HG02588 (cell line): ENCODE data around the gene SCNN1B.

ENCODE experiments used
- ATAC-seq: cut with Tn5 transposase; IDR thresholded peaks from one replicate; pipeline ENCODE4 v1.9.1; 2021; ENCODE audit warnings: mild to moderate bottlenecking, moderate library complexity; ENCODE audit not compliant: unreplicated experiment

Gene SCNN1B

DNA sequence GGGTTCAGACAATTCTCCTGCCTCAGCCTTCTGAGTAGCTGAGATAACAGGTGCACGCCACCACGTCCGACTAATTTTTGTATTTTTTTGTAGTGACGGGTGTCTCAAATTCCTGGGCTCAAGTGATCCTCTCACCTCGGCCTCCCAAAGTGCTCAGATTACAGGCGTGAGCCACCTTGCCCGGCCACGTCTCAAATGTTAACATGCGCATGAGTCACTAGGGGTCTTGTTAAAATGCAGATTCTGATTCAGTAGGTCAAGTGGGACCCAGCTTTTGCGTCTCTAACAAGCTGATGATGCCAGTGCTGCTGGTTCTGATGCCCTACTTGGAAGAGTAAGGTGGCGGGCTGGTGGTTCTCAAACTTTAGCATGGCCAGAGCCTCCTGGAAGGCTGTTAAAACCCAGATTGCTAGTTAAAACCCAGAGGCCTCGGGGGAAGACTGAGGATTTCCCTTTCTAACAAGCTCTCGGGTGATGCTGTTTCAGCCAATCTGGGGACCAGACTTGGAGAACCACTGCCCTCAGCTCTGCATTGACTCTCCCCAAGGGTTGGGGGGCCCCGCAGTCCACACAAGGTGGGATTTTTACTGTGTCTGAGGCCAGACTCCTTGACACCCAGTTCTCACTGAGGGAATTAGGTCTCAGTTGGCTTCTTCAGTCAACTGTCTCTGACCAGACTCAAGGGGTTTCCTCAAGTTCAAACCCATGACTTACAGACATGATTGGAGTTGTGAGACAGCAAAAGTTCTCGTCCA, 17.9 kb downstream of the SCNN1B start:
- no peak for ATAC-seq

DNA sequence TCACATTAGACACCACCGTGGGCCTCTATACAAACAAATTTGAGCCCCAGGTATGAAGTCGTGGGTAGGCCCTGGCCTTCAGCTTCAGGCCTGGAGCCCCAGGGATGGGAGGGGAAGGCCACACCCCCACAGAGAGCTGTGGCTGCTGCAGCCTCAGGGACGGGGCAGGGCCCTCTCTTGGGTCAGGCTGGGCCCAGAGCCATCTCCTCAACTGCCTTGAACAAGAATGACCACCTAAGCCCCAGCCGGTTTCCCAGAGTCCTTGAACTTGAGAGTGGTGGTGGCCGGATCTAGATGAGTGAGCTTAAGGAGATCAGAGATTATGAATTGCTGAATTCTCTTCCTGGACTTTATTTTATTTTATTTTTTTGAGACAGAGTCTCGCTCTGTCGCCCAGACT, 18.6 kb downstream of the SCNN1B start:
- no peak for ATAC-seq

DNA sequence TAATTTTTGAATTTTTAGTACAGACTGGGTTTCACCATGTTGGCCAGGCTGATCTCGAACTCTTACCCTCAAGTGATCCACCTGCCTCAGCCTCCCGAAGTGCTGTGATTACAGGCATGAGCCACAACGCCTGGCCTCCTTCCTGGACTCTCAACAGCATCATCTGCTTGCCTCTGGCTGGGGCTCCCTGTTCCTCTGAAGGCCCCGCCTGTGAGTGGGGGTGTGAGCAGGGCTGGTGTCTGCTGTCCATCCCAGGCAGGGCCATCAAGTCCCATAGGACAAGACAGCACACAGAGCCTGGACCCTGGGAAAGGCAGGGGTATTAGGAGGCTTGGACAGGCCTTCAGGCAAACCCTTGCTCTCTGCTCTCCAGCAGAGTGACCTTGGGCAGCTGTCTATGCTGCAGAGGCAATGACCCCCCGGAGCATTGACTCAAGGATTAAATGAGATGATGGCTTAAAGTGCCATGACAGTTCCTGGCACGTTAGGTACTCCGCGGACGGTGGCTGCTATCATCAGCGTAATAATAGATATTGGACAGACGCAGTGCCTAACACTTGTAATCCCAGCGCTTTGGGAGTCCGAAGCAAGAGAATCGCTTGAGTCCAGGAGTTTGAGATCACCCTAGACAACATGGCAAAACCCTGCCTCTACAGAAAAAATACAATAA, 19.2 kb downstream of the SCNN1B start:
- no peak for ATAC-seq

DNA sequence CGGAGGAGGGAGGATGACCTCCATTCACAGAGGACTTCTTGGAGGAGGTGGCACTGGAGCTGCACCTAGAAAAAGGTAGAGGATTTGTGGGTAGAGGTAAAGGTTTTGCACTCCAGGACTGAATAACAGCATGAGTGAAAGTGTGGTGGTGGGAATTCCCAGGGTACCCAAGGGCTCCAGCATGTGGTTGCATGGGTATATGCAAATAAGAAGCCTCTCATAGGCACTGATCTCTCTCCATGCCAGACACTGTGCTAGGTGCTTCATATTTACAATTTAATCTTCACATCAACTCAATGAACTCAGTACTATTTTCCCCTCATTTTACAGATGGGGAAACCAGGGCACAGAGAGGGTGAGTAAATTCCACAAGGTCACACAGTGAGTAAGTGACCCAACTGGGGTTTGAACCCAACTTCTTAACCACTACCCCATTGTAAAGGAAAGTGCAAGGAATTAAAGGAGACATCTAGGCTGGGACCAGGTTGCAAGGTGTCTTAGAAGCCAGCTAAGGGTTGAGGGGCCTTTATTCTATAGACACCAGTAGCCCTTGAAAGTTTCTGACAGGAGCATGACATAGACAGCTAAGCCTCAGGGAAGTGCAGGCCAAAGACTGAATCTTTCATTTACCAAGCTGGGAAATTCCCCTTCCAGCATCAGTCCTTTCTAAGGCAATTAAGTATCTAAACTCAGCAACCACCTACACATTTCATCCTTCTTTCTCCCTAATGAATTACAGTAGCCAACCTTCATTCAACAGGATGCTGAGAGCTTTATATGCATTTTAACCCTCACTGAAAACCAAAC, 21.3 kb downstream of the SCNN1B start:
- ATAC-seq = no peak

DNA sequence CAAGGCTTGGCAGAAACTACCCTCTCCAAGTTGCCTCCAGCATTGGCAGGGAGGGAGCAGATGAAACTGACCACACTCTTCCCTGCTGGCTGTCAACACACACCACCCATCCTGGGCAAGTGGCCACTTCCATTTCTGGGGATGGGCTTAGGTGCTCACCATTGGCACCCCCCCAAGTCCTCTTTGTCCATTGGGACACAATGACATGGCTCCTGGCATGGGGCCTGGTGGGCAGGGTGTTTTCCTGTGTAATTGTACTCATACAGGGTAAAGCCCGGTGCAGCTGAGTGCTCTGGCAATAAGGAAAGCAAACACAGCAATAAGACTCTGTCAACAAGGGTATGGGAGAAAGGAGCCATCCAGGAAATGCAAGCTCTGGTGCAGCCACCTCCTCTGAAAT, 22.6 kb downstream of the SCNN1B start:
- ATAC-seq = no peak

DNA sequence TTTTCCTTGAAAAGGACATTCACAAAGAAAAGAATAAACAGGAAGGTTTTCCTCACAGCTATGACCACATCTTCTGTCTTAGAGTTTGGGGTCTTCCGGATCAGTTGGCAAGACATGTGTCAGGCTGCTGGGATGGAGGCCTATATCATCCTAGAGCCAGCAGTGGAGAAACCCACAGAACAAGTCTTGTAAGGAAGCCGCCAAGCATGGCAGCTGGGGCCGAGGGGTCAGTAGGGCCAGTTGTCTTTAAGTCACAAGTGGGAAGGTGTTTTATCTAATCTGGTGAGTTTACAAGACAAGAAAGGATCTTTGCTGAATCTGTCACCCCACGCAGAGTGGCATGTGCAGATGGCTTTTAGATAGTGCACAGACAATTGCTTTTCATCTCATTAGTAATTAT, 25.7 kb downstream of the SCNN1B start:
- ATAC-seq = no peak

DNA sequence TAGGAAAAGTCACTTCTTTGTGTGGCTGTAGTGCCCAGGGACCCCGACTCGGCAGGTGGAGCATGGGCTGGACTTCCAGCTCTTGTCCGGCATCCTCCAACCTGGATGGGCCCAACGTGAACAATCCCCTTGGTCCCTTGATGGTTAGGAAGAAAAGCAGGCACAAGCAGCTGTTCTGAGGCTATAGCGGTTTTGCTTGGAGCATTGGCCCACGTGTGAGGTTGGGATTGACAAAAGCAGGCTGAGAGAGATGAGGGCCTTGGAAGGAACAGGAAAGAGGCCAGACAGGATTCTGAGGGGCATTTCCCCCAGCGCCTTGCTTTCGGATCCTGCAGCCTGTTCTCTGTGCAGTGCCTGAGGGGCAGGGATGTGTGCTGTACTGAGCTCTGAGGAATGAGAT, 28.1 kb downstream of the SCNN1B start:
- no peak for ATAC-seq

DNA sequence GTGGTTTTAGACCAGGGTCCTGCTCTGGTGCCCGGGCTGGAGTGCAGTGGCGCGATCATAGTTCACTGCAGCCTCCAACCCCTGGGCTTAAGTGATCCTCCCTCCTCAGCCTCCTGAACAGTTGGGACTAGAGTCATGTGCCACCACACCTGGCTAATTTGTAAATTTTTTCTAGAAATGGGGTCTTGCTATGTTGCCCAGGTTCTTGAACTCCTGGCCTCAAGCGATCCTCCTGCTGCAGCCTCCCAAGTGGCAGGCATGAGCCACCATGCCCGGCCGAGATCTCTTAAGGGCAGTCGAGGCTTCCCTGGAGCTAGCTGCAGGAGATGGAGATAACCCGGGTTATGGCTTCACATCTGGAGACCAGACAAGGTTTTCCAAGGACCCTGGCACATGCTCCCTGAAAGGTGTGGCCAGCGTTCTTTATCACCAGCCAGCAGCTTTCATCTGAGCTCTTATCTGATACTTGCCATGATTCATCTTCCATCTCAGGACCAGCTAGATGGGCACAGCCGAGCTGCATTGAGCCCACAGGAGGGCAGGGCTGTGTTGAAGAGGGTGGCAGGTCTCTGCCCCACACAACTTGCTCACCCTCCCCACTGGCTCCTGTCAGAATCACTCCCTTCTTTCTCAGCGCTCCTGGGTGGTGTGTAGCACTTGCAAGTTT, 28.6 kb downstream of the SCNN1B start:
- no peak for ATAC-seq

DNA sequence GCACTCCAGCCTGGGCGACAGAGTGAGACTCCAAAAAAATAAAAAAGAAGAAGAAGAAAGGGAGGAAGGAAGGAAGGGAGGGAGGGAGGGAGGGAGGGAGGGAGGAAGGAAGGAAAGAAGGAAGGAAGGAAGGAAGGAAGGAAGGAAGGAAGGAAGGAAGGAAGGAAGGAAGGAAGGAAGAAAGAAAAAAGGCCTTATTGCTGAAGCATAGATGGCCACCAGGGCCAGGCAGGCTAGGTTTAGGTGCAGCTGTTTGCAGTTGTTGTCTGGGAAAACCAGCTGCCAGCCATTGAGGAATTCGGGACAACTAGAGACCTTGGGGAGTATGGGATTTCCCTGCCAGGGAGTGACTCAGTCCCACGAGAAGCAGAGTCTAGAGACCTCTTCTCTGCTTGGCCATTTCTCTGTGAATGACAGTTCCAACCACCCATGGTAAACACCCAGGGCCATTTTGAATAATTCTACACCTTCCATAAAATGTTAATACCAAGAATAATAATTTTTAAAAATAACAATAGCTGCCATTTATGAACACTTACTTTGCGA, 31.0 kb downstream of the SCNN1B start:
- ATAC-seq = no peak

DNA sequence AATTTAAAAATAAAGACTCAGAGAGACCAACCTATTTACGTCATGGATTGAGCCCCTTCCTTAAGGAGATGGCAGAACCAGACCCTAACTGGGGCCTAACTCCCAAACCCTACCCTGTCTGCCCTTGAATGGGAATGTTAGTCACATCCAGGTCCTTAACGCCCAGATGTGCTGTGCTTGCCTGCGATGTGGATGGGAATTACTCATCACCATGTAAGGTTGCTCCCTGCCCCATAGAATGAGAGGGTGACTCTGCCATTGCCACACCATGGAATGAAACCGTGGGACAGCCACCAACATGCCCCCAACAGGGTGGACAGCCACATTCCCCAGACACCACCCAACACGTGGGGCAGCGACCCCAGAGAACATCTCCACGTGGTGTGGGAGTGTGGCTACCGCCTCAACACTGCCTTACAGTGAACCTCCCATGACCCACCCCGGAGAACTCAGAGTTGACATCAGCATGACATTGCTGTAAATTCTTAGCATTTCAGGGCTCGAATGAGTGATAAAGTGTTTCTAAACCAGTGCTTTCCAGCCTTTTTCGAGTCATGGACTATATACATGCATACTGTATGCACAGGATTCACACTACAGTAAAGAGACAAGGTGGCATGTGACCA, 31.8 kb downstream of the SCNN1B start:
- no peak for ATAC-seq

DNA sequence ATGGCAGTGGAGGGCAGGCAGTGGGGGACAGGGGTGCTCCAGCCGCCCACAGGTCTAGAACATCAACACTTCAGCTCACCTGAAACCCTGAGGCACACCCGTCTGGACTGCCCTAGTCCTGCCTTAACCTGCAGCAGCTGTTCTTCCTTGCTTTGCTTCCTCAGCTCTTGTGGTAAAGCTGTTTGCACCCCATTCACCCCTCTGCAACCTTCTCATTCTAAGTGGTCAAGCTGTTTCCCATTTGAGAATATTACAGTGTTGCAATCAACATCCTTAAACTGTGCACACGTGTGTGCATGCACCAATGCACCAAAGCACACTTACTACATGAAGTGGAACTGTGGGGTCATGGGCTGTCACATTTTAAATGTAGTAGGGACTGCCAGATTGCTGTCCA, 32.4 kb downstream of the SCNN1B start:
- ATAC-seq = no peak

DNA sequence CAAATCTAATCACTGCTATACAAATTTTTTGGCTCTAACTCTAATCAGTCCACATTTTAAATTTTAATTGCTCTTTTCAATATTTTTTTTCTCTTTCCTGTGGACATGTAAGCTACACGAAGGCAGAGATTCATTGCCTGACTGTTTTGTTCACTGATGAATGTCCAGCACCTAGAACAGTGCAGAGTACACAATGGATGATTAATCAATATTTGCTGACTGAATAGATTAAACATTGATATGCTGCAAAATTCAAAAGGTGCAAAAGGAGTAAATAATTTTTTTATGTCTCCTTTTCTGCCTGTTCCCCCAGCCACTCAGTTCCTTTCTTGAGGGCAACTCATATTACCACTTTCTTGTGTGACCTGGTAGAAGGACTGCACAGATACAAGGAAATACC, 32.8 kb downstream of the SCNN1B start:
- ATAC-seq = no peak

DNA sequence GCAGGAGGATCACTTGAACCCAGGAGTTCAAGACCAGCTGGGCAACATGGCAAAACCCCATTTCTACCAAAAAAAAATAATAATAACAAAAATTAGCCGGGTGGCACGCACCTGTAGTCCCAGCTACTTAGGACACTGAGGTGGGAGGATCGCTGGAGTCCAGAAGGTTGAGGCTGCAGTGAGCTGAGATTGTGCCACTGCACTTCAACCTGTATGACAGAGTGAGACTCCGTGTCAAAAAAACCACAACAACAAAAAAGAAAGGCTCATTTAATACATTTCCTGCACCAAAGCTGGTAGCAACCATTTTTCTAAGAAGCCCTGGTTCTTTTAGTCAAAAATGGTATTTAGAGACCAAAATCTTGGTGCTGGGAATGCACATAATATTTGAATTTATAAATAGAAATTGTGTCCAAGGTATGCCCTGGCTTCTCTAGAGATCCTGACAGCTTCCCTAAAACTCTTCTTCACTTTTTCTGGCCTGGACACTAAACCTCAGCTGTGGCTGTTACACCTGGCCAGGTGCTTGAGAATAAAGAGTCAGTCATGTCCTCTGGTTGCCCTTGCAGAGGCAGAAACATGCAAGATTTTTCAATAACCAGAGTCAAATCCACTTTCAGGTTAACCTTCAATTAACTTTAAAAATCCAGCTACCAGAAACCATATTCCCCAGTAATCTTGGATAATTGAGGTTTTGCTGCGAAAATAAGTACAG, 35.9 kb downstream of the SCNN1B start:
- ATAC-seq = no peak

DNA sequence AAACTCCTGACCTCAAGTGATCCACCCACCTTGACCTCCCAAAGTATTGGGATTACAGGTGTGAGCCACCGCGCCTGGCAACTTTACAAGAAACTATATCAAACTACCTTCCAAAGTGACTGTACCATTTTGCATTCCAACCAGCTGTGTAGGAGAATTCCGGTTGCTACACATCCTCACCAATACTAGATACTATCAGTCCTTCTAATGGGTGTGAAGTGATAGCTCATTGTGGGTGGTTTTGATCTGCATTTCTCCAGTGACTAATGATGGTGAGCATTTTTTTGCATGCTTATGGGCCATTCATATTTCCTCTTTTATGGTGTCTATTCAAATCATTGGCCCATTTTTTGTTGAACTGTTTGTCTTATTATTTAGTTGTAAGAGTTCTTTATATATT, 37.7 kb downstream of the SCNN1B start:
- no peak for ATAC-seq

DNA sequence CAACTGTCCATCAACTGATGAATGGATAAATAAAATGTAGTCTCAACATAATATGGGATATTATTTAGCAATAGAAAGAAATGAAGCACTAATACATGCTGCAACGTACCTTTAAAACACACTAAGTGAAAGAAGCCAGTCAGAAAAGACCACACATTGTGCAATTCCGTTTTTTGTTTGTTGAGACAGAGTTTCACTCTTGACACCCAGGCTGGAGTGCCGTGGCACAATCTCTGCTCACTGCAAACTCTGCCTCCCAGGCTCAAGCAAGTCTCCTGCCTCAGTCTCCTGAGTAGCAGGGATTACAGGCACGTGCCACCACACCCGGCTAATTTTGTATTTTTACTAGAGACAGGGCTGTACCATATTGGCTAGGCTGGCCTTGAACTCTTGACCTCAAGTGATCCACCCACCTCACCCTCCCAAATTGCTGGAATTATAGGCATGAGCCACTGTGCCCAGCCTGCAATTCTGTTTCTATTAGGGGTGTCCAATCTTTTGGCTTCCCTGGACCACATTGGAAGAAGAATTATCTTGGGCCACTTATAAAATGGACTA, 40.1 kb downstream of the SCNN1B start:
- no peak for ATAC-seq

DNA sequence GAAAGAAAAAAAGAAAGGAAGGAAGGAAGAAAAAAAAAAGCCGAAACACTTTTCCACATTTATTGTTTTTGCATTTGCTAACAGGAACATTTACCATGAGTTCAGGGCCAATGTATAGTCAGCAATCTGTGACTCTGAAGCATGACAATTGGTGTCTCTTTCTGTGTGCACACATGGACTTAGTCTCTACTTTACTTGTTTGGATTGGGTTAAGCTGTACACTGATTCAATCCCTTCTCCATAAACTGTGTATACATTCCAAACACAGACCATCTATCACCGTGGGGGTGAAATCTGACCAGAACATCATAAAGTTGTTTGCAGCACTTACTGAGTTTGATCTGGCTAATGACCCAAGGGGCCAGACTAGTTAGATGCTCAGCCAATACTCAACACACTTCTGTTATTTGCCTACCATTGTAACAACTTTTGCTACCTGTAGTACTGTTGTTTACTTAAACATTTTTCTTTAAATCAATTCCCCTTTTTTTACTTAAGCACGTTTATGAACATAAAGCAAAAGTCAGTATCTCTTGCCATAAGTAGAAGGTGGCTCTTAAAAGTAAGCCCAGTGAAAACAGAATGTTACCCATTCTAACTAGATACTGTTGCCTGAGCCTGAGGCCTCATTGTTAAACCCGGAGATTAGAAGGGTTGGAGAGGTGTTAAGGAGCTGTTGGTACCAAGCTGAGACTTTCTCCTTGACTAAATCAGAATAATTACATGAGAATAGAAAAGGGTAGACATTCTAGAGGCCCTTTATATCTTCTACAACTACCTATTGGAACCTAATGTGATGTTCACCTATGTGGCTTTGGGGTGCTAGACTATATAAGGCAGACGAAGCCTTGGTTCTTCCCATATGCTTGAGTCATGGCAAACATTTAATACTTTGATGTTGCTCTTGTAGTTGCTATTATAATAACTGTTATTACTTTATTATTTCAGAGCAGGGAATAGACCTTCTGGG, 41.8 kb downstream of the SCNN1B start:
- ATAC-seq = no peak

DNA sequence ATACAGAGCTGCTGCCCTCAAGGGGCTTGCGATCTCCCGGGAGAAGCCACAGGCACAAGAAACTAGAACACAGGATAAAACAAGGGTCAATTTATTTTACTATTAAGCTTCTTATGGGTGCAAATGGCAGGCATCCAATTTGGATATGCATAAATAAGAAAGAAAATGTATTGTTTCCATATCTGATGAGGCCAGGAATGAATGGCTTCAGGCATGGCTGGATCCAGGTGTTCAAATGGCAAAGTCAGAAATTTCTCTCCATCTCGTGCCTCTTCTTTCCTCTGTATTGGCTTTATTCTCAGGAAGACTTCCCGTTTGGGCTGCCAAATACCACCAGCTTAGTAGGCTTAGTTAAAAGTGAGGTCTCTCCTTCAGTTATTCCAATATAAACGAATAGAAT, 43.1 kb downstream of the SCNN1B start:
- no peak for ATAC-seq
